Activated naive CD8-positive, alpha-beta T cell treated with anti-CD3 and anti-CD28 coated beads, Interleukin-2, amount 50 U/mL, for 24 hours (primary cell): ENCODE measurements around the gene KIF26B.

Source experiments
- ATAC-seq: fragments of 150-1000 bp; cut with Tn5 transposase; one replicate; pipeline ENCODE4 v1.10.0; 2021
- DNase-seq: peaks from one replicate; pipeline ENCODE4 v3.0.0; 2021
- H3K27ac Mint-ChIP-seq: one replicate; pipeline ENCODE4 v1.8.0; 2021; ENCODE audit warnings: mild to moderate bottlenecking, mixed read lengths
- H3K27me3 Mint-ChIP-seq: one replicate; pipeline ENCODE4 v1.8.0; 2021; ENCODE audit warnings: mixed read lengths
- H3K36me3 Mint-ChIP-seq: one replicate; pipeline ENCODE4 v1.8.0; 2021; ENCODE audit warnings: low read depth, mixed read lengths
- H3K4me1 Mint-ChIP-seq: one replicate; pipeline ENCODE4 v1.8.0; 2021; ENCODE audit warnings: mixed read lengths
- H3K4me3 Mint-ChIP-seq: one replicate; pipeline ENCODE4 v1.8.0; 2021; ENCODE audit warnings: mild to moderate bottlenecking, moderate library complexity, mixed read lengths
- H3K9me3 Mint-ChIP-seq: one replicate; pipeline ENCODE4 v1.8.0; 2021; ENCODE audit warnings: mixed read lengths

The KIF26B gene

DNA sequence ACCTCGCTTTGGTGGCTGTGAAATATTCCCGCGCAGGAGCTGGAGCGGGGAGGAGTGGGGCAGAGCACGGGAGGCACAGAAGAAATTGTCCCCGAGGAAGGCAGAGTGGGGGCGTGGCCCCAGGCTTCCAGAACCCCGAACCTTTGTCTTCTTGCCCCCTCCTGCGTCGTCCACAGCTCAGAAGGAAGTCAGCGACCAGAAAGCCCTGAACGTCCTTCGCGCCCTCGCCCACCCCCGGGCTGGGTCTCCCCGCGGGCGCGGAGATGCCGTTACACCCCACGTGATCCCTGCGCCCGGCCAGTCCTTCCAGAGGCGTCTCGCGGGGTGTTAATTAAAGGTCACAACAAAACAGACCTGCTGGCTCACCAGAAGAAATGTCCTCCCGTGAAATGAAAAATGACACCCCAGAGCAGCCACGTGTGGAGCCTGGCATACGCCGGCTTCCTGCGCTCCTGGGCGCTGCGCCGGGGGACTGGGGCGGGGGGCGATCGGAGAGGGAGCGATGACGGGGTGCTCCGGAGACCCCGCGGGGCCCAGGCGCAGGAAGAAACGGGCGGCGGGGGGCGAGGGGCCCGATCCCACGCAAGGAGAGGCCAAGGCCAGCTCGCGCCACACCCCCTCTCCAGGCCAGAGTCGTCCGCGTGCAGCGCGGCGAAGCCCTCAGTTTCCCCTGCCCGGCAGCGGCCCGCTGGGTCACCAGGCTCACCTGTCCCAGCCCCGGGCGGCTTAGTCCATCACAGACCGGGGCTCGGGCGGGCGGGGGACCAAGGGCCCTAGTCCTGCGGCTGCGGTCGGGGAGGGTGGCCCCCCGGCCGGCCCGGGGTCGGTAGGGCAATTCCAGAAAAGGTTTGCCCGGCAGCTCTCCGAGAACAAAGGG, 995 bp upstream of the KIF26B start:
- ATAC-seq, result no peak
- Mint-ChIP-seq H3K27ac (no peak overlapping the region), H3K36me3 (no peaks in the 10 kb centered on the region), H3K4me1 (peaks cover 23% of the 10 kb centered on the region), H3K9me3 (no peaks in the 10 kb centered on the region), H3K27me3 (peaks cover 69% of the 10 kb centered on the region), H3K4me3 (peak overlapping the region; percentile 64)
- peak; percentile 16 for DNase-seq

DNA sequence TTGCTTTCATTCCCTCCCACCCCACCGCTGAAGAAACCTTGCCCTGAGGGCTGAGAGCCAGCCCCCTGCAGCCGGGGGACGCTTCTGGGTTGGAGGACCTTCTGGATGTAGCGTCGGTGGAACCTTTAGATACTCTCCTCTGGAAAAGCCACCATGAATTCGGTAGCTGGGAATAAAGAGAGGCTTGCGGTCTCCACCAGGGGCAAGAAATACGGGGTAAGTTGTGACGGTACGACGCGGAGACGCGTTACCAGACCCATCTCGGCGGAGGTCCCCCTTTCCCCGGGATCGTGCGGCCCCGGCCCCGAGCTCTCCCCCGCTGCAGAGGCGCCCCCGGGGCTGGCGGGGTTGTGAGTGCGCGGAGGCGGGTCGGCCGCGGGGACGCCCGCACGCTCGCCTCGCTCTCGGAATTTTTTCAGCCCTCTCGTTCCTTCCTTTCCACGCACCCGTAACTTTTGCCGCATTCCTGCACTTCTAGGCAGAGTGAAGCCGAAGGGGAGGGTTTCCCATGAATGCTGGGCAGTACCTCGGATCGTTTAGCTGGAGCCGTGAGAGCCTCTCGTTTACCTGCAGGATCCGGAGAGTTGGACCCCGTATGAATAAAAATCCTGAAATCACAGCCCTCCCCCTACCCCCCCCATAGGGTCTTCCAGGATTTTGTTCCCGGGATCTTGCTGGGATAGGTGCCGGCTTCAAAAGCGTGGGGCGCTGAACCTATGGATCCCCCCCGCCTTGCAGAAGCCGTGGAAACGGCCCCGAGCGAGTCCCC, 671 bp downstream of the KIF26B start:
- Mint-ChIP-seq H3K27ac (no peak overlapping the region), H3K4me1 (peaks cover 23% of the 10 kb centered on the region), H3K9me3 (peaks cover 4% of the 10 kb centered on the region), H3K36me3 (no peaks in the 10 kb centered on the region), H3K27me3 (peaks cover 73% of the 10 kb centered on the region), H3K4me3 (peak overlapping the region; percentile 71)
- peak; percentile 9 for DNase-seq
- ATAC-seq, result no peak

DNA sequence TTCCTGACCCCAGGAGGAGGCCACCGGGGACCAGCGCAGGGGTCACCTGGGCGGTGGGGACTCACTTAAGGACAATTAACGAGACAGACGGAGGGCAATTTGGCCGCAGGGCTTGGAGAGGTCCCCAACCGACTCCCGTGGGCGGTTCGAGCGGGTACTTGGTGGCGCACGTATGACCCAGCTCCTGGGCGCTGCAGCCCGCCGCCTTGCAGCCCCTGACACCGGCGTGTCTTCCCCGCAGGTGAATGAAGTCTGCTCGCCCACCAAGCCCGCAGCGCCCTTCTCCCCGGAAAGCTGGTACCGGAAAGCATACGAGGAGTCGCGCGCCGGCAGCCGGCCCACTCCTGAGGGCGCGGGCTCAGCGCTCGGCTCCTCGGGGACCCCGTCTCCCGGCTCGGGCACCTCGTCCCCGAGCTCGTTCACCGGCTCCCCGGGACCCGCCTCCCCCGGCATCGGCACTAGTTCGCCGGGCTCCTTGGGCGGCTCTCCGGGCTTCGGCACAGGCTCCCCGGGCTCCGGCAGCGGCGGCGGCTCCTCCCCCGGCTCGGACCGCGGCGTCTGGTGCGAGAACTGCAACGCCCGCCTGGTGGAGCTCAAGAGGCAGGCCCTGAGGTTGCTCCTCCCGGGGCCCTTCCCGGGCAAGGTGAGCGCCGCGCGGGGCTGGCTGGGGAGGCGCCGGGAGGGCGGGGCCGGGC, 1.4 kb downstream of the KIF26B start:
- peaks cover 4% of the 10 kb centered on the region for H3K9me3 Mint-ChIP-seq
- DNase-seq (peak; percentile 86), ATAC-seq (peak; percentile 91)
- peaks cover 23% of the 10 kb centered on the region for H3K4me1 Mint-ChIP-seq
- H3K36me3 Mint-ChIP-seq, result no peaks in the 10 kb centered on the region
- no peak overlapping the region for H3K27ac Mint-ChIP-seq
- peak overlapping the region; percentile 71 for H3K4me3 Mint-ChIP-seq
- peaks cover 67% of the 10 kb centered on the region for H3K27me3 Mint-ChIP-seq

DNA sequence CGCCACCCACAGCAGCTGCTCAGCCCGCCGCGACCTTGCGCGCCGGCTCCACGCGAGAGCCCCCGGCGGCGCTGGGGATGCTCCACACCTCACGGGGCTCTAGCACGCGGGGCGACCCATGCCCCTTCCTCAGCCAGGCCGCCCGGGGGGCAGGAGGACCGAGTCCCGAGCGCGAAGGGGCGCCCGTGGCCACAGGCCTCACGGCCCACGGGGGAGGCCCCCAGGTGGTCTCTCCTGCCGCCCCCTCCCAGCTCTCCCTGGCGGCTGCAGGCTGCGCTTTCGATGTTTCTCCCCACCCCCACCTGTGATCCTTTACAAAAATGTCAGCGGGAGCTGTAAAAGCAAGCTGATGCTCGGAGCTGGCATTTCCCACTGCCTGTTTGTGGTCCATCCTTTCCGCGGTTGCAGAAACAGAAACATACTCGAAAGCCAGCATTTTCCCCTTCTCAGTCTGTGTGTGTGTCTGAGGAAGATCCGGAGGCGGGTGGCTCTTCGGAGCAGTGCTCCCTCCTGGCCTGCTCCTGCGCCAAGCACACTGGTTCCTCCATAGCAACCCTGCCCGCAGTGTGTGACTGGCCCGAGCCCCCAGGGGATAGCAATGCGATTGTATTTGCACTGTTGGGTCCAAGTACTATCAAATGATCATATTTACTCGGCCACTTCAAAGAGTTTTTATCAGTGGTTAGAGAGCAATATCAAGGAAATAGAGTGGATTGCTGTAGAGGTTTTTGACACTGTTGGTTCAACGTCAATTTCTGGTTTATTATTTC, 2.1 kb downstream of the KIF26B start:
- Mint-ChIP-seq H3K27me3 (peaks cover 62% of the 10 kb centered on the region), H3K36me3 (no peaks in the 10 kb centered on the region), H3K9me3 (peaks cover 4% of the 10 kb centered on the region), H3K27ac (no peak overlapping the region), H3K4me1 (peaks cover 23% of the 10 kb centered on the region), H3K4me3 (peak overlapping the region; percentile 73)
- DNase-seq, result peak; percentile 19
- peak; percentile 35 for ATAC-seq

DNA sequence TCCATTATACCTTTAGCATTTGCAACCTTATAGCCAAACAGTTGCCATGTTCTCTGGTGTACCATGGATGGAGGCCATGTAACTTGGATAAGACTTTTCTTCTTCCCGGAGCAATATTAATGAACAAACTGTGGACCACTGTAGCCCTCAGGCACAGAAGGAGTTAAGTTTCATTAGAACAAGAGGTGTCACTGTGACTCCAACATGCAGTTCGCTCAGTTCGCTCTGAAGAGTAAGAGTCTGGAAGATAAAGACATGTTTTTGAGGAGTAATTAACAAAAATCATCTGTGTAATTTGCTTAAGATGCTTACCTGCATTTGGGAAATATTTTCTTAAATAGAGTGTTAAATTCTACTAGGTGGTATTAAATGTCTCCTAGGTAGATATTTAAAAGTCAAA, 4.1 kb downstream of the KIF26B start:
- Mint-ChIP-seq H3K36me3 (no peaks in the 10 kb centered on the region), H3K27ac (no peak overlapping the region), H3K4me1 (peaks cover 15% of the 10 kb centered on the region), H3K4me3 (no peak overlapping the region), H3K9me3 (peaks cover 4% of the 10 kb centered on the region), H3K27me3 (peaks cover 49% of the 10 kb centered on the region)
- no peak for DNase-seq
- ATAC-seq, result no peak

DNA sequence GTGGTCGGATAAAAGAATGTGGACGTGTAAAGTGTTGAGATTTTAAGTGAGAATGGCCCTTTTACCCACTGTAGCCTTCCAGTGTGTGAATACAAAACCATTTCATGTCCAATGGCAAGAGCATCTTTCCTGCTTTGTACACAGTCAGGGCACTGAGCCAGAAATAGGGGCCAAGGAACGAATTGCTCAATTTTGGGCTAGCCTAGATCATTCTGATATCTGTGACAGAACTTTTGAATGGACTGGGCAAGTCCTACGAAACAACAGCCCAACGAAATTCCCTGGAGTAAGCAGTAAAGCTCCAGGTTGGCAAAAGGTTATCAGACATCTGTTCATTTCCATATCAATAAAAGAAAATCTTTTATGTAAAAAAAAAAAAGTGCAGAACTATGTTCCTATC, 5.5 kb downstream of the KIF26B start:
- Mint-ChIP-seq H3K9me3 (peaks cover 4% of the 10 kb centered on the region), H3K27me3 (peaks cover 51% of the 10 kb centered on the region), H3K27ac (no peak overlapping the region), H3K36me3 (no peaks in the 10 kb centered on the region), H3K4me1 (peaks cover 9% of the 10 kb centered on the region), H3K4me3 (no peak overlapping the region)
- ATAC-seq, result no peak
- DNase-seq, result no peak

DNA sequence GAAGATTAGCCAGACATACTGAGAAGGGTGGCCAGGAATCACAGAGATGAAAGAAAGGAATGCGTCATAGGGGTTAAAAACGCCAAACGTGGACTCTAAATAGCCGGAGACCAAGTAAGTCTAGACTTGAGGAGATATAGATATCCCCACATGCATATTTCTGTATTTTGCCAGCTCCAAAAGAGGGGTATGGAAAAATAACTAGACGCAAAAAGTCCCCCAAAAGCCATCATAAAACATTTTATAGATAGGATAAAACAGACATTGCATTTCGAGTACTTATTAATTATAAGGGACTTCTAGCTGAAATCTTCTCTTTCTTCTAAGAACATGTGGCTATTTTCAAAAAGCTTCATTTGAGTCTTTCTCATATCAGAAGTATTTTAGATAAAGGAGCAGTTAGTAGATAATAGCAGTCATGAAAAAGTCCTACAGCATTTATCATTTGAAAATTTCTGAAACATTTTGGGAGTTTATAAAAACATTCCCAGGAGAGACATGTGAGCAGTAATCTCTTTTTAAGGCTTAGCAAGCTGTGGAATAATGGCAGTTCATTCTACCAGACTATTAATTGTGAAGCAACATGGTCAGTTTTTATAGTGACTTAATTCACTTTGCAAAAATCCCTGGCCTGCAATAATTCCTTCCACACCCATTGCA, 6.1 kb downstream of the KIF26B start:
- Mint-ChIP-seq H3K27me3 (peaks cover 51% of the 10 kb centered on the region), H3K9me3 (peaks cover 4% of the 10 kb centered on the region), H3K4me3 (no peak overlapping the region), H3K4me1 (peaks cover 5% of the 10 kb centered on the region), H3K36me3 (no peaks in the 10 kb centered on the region), H3K27ac (no peak overlapping the region)
- no peak for ATAC-seq
- no peak for DNase-seq

DNA sequence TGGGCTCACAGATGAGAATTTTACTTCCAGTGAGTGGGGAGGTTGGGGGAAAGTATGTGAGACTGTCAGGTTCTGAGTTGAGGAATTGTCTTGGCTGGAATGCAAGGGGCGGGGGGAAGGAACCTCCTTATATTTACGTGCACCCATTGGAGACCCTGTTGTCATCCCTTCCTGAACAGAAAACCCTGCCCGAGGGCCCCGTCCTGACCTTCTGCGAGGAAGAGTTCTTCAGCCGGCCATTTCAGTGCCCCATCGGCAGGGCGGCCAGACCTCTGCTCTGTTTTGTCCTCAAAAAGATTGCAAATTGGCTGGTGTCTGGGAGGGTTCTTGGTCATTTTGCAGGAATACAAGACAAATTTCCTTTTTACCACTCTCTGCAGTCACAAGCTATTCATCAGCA, 7.1 kb downstream of the KIF26B start:
- Mint-ChIP-seq H3K4me3 (no peak overlapping the region), H3K4me1 (peaks cover 4% of the 10 kb centered on the region), H3K9me3 (peaks cover 4% of the 10 kb centered on the region), H3K27ac (no peak overlapping the region), H3K27me3 (peaks cover 57% of the 10 kb centered on the region), H3K36me3 (no peaks in the 10 kb centered on the region)
- no peak for ATAC-seq
- DNase-seq, result no peak

DNA sequence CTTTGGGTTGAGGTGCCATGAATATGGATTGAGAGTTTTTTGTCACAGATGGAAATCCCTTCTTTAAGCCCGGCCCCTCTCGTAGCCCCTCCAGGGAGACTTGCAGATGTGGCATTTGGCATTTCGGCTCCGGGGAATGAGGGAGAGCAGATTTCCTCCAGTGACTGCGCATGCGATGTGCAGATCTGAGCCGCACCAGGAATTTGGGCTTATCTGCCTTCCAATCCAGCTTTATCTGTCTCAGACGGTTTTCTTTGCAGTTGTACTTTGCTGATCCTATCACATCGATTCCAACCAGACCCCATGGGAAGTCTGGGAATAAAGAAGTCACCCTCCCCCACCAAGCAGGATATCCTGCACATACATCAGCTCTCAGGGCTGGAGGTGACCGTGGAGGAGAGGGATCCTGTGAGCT, 11.7 kb downstream of the KIF26B start:
- H3K27me3 Mint-ChIP-seq, result peaks cover 53% of the 10 kb centered on the region
- no peaks in the 10 kb centered on the region for H3K4me1 Mint-ChIP-seq
- no peaks in the 10 kb centered on the region for H3K36me3 Mint-ChIP-seq
- ATAC-seq (no peak), DNase-seq (no peak)
- H3K27ac Mint-ChIP-seq, result no peak overlapping the region
- no peak overlapping the region for H3K4me3 Mint-ChIP-seq
- H3K9me3 Mint-ChIP-seq, result no peaks in the 10 kb centered on the region

DNA sequence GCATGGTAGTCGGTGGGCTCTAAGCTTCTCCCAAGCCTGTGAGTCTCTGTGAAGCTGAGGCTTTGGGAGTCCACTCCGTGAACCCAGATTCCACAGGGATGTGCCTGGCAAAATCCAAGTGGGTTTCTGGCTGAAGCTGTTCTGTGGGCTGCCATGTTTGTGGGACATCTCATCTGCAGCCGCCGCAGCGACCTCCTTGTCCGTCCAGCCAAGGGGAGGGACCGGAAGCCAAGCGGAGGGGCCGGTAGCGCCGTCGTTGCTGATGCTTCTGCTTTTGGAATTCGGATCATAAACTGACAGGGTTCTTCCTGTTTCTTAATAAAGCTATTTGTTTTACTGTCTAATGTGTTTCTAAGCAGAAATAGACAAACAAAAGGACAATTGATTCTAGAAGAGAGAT, 13.3 kb downstream of the KIF26B start:
- H3K27ac Mint-ChIP-seq, result no peak overlapping the region
- no peaks in the 10 kb centered on the region for H3K36me3 Mint-ChIP-seq
- DNase-seq (peak; percentile 3), ATAC-seq (no peak)
- no peaks in the 10 kb centered on the region for H3K4me1 Mint-ChIP-seq
- H3K9me3 Mint-ChIP-seq, result no peaks in the 10 kb centered on the region
- no peak overlapping the region for H3K4me3 Mint-ChIP-seq
- peaks cover 48% of the 10 kb centered on the region for H3K27me3 Mint-ChIP-seq

DNA sequence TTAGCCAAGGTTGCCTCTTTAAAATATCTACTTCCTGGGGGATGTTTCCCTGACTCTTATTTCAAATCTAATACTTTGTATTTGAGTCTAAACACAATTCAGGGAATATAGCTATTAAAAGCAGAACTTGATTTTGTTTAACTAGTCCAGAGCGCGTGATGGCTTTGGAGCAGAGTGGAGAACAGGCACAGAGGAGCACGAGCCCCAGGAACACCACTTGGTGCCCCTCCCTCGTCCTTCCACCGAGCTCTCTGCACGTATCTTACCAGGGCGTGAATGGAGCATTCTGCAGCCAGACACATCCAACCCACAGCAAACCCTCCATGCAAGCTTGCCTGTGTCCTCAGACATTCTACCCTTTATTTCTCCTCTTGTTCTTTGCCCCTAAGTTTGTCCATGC, 14.1 kb downstream of the KIF26B start:
- Mint-ChIP-seq H3K27me3 (peaks cover 48% of the 10 kb centered on the region), H3K4me3 (no peak overlapping the region), H3K9me3 (no peaks in the 10 kb centered on the region), H3K36me3 (no peaks in the 10 kb centered on the region), H3K4me1 (no peaks in the 10 kb centered on the region), H3K27ac (no peak overlapping the region)
- ATAC-seq, result no peak
- no peak for DNase-seq

DNA sequence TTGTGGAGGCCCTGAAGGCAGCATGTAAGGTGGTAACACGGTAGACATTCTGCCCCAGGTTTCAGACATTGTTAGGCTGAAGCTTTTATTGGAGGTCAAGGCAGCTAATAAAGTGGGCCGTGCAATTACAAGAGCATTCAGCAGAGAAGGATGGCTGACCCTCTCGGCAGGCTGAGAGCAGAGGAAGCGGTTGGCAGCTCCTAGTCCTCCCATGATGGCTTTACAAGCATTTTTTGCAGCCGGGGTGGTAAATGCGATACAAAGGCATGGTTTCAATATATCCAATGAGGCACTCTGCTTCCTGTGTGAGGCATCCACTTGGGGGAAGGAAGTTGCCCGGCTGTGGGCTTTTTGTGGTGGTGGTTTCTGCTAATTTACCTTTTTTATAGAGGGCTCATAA, 14.6 kb downstream of the KIF26B start:
- Mint-ChIP-seq H3K9me3 (no peaks in the 10 kb centered on the region), H3K4me1 (no peaks in the 10 kb centered on the region), H3K27ac (no peak overlapping the region), H3K36me3 (no peaks in the 10 kb centered on the region), H3K27me3 (peaks cover 47% of the 10 kb centered on the region), H3K4me3 (no peak overlapping the region)
- ATAC-seq, result no peak
- DNase-seq, result no peak

DNA sequence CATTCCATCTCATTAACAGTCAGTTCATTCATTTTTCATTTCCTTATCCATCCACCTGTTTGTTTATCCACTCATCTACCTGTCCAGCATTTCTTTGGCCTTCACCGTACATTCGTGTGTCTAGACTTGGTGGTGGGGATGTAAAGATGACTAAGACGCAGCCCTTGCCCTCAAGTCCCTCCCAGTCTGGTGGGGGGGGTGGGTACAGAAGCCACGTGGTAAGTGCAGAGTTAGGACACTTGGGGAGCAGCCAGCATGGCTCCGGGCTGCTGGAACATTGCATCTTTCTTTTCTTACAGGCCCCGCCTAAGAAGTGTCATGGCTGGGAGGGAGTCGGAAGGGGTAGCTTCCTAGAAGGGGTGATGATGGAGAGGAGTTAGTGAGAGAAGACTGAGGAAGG, 17.2 kb downstream of the KIF26B start:
- no peak overlapping the region for H3K4me3 Mint-ChIP-seq
- no peaks in the 10 kb centered on the region for H3K36me3 Mint-ChIP-seq
- ATAC-seq, result no peak
- DNase-seq, result no peak
- no peak overlapping the region for H3K27ac Mint-ChIP-seq
- no peaks in the 10 kb centered on the region for H3K9me3 Mint-ChIP-seq
- no peaks in the 10 kb centered on the region for H3K4me1 Mint-ChIP-seq
- H3K27me3 Mint-ChIP-seq, result peaks cover 30% of the 10 kb centered on the region

DNA sequence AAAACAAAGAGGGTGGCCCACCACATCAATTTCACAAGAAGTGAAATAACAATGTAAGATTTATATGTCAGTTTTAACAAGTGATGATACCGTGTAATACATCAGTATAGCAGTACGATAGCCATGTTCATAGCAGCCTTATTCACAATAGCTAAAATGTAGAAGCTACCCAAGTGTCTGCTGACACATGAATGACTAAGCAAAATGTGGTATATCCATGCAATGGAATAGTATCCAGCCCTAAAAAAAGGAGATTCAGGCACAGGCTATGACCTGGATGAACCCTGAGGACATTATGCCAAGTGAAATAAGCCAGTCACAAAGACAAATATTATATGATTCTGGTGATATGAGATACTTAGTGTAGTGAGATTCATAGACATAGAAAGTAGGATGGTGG, 18.0 kb downstream of the KIF26B start:
- no peak overlapping the region for H3K27ac Mint-ChIP-seq
- no peak for ATAC-seq

More for the DNA sequence above, 18.0 kb downstream of the KIF26B start:
- DNase-seq, result no peak
- Mint-ChIP-seq H3K4me3 (no peak overlapping the region), H3K36me3 (no peaks in the 10 kb centered on the region), H3K9me3 (no peaks in the 10 kb centered on the region), H3K4me1 (no peaks in the 10 kb centered on the region), H3K27me3 (peaks cover 22% of the 10 kb centered on the region)
